Measurements from ENCODE around the gene ENDOV.

Gene ENDOV

DNA sequence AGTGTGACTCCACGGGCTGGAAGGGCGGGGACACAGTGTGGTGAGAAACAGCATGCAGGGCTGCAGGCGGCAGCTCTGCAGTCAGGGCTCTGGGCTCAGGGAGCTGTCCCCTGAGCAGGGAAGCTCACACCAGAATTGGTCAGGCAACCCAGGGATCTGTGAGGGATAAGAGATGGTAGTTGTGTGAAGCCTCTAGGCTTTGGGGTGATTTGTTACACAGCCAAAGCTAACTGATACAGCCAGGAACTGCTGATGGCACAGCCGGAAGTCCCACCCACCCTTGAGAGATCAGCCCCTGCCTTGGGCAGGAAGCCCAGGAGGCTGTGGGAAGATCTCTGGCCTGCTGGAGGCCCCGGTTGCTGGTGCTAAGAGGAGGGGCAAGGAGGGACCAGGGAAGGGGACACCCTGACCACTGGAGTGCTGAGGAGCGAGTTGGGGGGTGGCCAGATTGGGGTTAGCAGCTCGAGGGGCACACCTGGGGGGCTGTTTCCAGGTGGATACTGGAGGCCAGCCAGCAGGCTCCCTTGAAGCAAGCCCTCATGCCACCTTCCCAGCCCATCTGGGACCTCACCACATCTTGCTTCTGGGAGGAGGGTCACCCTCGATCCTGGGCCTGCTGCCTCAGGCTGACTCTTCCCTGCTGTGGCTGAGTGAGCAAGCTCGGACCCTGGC lies 36.3 kb downstream of the ENDOV start:
- Histone ChIP-seq H3K36me3 (ENCODE audit: control insufficient read depth, insufficient read depth, low read length) (no peaks in the 10 kb centered on the region), H3K27me3 (replicated peaks; ENCODE audit: control insufficient read depth, insufficient read depth, low read length) (no peaks in the 10 kb centered on the region; the same call in 1 of the 2 replicates), H3K4me3 (replicated peaks; ENCODE audit: low read depth, low read length) (no peak overlapping the region)
- TF ChIP-seq, protein P1, sequence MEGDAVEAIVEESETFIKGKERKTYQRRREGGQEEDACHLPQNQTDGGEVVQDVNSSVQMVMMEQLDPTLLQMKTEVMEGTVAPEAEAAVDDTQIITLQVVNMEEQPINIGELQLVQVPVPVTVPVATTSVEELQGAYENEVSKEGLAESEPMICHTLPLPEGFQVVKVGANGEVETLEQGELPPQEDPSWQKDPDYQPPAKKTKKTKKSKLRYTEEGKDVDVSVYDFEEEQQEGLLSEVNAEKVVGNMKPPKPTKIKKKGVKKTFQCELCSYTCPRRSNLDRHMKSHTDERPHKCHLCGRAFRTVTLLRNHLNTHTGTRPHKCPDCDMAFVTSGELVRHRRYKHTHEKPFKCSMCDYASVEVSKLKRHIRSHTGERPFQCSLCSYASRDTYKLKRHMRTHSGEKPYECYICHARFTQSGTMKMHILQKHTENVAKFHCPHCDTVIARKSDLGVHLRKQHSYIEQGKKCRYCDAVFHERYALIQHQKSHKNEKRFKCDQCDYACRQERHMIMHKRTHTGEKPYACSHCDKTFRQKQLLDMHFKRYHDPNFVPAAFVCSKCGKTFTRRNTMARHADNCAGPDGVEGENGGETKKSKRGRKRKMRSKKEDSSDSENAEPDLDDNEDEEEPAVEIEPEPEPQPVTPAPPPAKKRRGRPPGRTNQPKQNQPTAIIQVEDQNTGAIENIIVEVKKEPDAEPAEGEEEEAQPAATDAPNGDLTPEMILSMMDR (IDR thresholded peaks at IDR 0.05; ENCODE audit: insufficient read depth, low read length, poor library complexity, severe bottlenecking) = no peak
- no peak for DNase-seq (ENCODE audit: extremely low read depth, insufficient read length)

DNA sequence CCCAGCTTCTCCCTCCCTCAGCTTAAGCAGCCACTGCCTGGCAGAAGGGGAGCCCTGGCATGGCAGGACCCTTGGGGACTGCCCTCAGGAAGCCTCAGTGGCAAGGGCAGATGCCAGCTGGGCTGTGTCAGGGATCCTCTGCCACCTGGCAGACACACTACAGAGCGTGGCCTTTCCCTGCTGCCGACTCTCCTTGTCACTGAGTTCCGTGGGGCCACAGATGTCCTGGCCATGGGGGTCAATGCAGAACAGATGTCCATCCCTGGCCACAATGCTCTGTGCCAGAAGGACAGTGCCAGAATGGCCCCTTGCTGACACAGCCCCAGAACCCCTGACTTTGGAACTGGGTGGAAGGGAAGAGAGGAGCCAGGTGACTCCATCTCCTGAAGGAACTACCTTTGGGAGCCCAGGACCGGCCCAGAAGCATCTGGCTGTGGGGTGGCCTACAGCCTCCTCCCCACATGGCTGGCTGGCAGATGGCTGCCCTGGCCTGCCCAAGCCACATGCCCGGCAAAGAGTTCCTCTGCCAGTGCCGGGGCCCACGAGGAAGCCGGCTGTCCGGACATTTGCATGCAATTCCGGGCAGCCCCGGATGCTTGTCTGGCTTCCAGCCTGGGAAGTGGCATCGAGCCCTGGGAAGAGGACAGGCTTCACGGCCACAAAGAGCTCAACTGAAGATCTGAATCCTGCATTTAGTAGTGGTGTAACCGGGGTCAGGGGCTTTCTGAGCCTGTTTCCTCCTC lies 37.4 kb downstream of the ENDOV start:
- no peaks in the 10 kb centered on the region; the same call in 1 of the 2 replicates for H3K27me3 ChIP-seq (replicated peaks; ENCODE audit: control insufficient read depth, insufficient read depth, low read length)
- no peak overlapping the region for H3K4me3 ChIP-seq (replicated peaks; ENCODE audit: low read depth, low read length)
- TF ChIP-seq, protein P1 (IDR thresholded peaks at IDR 0.05; ENCODE audit: insufficient read depth, low read length, poor library complexity, severe bottlenecking) = no peak
- no peaks in the 10 kb centered on the region for H3K36me3 ChIP-seq (ENCODE audit: control insufficient read depth, insufficient read depth, low read length)
- DNase-seq (ENCODE audit: extremely low read depth, insufficient read length) = no peak

DNA sequence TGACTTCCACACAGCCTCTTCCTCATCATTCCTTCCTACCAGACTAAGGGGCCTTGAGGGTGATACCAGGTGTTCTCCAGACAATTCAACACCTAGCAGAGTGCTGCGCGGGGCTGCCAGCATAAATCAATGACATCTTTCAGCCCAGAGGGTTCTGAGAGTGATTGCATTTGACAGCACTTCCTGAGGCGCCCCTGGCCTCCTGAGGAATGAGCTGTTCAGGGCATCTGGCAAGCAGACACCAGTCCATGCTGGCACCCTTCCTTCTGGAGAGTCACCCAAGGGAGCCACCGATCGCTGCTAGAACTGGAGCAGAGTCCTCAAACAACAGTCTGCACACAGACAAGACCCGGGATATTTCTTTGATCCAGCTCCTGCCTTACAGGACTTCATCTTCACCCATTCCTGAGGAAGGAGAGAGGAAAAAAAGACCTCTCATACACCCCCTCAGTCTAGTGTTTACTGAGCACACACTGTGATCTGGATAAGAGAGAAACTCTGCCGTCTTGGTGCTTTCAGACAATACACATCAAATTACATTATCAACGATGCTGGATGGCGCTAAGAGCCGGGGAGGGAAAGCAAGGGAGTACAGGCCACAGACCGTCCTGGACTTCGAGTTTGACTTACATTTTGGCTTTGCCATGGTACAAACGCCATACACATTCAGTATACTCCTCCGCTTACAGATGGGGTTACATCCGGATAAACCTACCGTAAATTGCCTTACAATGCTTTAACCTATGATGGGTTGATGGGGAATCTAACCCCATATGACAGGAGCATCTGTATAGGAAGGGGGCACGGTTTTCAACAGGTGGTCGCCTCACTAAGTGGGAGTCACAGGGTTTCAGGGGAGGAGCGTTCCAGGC lies 38.4 kb downstream of the ENDOV start:
- TF ChIP-seq, protein P1 (IDR thresholded peaks at IDR 0.05; ENCODE audit: insufficient read depth, low read length, poor library complexity, severe bottlenecking) = no peak
- H3K36me3 ChIP-seq (ENCODE audit: control insufficient read depth, insufficient read depth, low read length) = no peaks in the 10 kb centered on the region
- peak overlapping the region; percentile 86 for H3K4me3 ChIP-seq (replicated peaks; ENCODE audit: low read depth, low read length)
- DNase-seq (ENCODE audit: extremely low read depth, insufficient read length) = no peak
- H3K27me3 ChIP-seq (replicated peaks; ENCODE audit: control insufficient read depth, insufficient read depth, low read length) = peaks cover 1% of the 10 kb centered on the region; the same call in 1 of the 2 replicates

DNA sequence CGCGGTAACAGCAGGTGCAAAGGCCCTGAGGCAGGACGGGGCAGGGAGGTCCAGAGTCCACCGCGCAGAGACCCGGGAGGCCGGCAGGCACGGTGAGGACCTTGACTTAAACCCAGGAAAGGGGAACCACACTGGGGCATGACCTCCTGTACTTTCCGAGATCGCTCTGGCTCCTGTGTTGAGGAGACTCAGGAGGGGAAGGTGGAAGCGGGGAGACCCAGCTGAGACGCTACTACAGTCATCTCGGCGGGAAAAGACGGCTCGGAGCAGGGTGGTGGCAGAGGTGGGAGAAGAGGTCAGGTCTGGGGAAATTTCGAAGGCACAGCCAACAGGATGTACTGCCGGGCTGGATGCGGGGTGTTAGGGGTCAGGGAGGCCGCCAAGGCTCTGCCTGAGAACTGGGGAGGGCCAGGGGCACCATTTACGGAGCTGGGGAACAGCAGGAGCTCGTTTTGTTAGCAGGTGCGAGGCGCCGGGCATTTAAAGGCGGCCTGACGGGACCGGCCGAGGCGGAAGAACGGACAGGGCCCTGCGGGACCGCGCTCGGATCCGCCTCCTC lies 39.1 kb downstream of the ENDOV start:
- DNase-seq (ENCODE audit: extremely low read depth, insufficient read length) = no peak
- Histone ChIP-seq H3K36me3 (ENCODE audit: control insufficient read depth, insufficient read depth, low read length) (no peaks in the 10 kb centered on the region), H3K4me3 (replicated peaks; ENCODE audit: low read depth, low read length) (peak overlapping the region; percentile 86), H3K27me3 (replicated peaks; ENCODE audit: control insufficient read depth, insufficient read depth, low read length) (peaks cover 1% of the 10 kb centered on the region; the same call in 1 of the 2 replicates)
- TF ChIP-seq, protein P1 (IDR thresholded peaks at IDR 0.05; ENCODE audit: insufficient read depth, low read length, poor library complexity, severe bottlenecking) = no peak

DNA sequence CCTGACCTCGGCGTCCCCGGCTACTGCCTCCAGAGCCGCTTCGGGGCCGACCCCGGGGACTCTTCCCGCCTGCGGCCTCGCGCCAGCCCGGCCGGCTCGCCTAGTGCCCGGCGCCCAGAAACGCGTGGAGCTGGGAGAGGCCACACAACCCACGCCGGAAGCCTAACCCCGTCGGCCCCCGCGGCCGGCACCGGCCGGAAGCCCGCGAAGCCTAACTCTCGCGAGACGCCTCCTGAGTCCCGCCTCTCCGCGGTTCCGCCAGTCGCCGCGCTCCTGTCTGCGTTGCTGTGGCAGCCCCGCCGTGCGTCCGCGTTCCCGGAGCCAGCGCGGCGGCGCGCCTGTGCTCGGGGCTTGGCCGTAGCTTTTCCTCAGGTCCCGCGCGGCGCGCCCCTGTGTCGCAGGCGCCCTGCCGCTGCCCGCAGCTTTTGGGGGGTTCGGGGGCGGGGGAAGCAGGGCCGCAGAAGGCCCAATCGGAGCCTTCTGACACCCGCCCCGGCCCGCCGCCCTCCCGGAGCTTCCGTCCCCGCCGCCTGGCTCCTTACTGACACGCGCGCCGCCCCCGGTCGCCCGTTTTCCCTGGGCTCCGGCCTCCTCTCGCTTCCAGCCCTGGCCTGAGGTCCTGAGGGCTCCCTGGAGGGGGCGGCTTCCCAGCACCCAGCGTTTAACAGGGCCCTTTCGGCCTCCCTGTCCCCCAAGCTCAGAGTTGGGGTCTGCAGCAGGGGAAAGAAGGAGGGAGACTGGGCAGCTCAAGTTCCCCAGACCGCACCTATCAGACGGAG lies 39.8 kb downstream of the ENDOV start:
- no peaks in the 10 kb centered on the region for H3K36me3 ChIP-seq (ENCODE audit: control insufficient read depth, insufficient read depth, low read length)

More for the DNA sequence above, 39.8 kb downstream of the ENDOV start:
- peak overlapping the region; percentile 86 for H3K4me3 ChIP-seq (replicated peaks; ENCODE audit: low read depth, low read length)
- H3K27me3 ChIP-seq (replicated peaks; ENCODE audit: control insufficient read depth, insufficient read depth, low read length) = peaks cover 1% of the 10 kb centered on the region; the same call in 1 of the 2 replicates
- DNase-seq (ENCODE audit: extremely low read depth, insufficient read length) = peak; percentile 100
- TF ChIP-seq, protein P1 (IDR thresholded peaks at IDR 0.05; ENCODE audit: insufficient read depth, low read length, poor library complexity, severe bottlenecking) = no peak

All from GM06990 (cell line).